G401.6 (cell line): ENCODE results near the gene ELK3.

Experiments
- FAIRE-seq: peaks from 2 replicates; lab custom pipeline; 2012; peaks lifted over from hg19 to GRCh38; lab: Jason Lieb, UNC

Gene ELK3

GRCh38 chr12:96189781-96190180 is 4.4 kb upstream of the ELK3 start:
- no peak for FAIRE-seq

- FAIRE-seq = peak; percentile 27
Measured at GRCh38 chr12:96190413-96191108, 3.6 kb upstream of the ELK3 start.

GRCh38 chr12:96192926-96193573 is 1.1 kb upstream of the ELK3 start:
- no peak for FAIRE-seq

GRCh38 chr12:96194576-96194889 is 358 bp downstream of the ELK3 start:
- FAIRE-seq = no peak

GRCh38 chr12:96194971-96195844 is 1.0 kb downstream of the ELK3 start:
- peak; percentile 84 for FAIRE-seq

- peak; percentile 93 for FAIRE-seq
Measured at GRCh38 chr12:96195845-96196451, 1.8 kb downstream of the ELK3 start.

- peak; percentile 77 for FAIRE-seq
Measured at GRCh38 chr12:96196781-96197180, 2.6 kb downstream of the ELK3 start.

GRCh38 chr12:96197503-96198272 is 3.5 kb downstream of the ELK3 start:
- peak; percentile 36 for FAIRE-seq

GRCh38 chr12:96198965-96199364 is 4.8 kb downstream of the ELK3 start:
- FAIRE-seq = no peak

GRCh38 chr12:96199464-96199863 is 5.3 kb downstream of the ELK3 start:
- peak; percentile 50 for FAIRE-seq

- no peak for FAIRE-seq
Measured at GRCh38 chr12:96201272-96202227, 7.4 kb downstream of the ELK3 start.

GRCh38 chr12:96204381-96204780 is 10.2 kb downstream of the ELK3 start:
- no peak for FAIRE-seq

GRCh38 chr12:96205908-96206307 is 11.7 kb downstream of the ELK3 start:
- no peak for FAIRE-seq

GRCh38 chr12:96206936-96207662 is 12.9 kb downstream of the ELK3 start:
- FAIRE-seq = no peak

- no peak for FAIRE-seq
Measured at GRCh38 chr12:96208346-96208745, 14.2 kb downstream of the ELK3 start.

- no peak for FAIRE-seq
Measured at GRCh38 chr12:96208801-96209549, 14.8 kb downstream of the ELK3 start.

- no peak for FAIRE-seq
Measured at GRCh38 chr12:96210376-96211055, 16.3 kb downstream of the ELK3 start.

GRCh38 chr12:96211988-96212387 is 17.8 kb downstream of the ELK3 start:
- FAIRE-seq = no peak
